Thoracic aorta (tissue), 2 donors: ENCODE measurements around the gene EXOSC1. TPM values are rescaled to one million over a fixed set of nuclear protein-coding genes. Genes with fewer than 3 reads are reported as not detected.

Experiments used
- ATAC-seq: fragments of 150-250 bp; one replicate; pipeline ENCODE4 v1.8.0; 2017; ENCODE audit warnings: low read depth; ENCODE audit not compliant: insufficient number of reproducible peaks, low FRiP score
- DNase-seq: peaks from one replicate; pipeline ENCODE4 v3.0.0-alpha.2; 2020; ENCODE audit warnings: low spot score
- H3K27ac ChIP-seq, 2 donors: fragments of 200-600 bp; sonication (generic); 1 replicate in 1 of 2; 2 replicates in 1 of 2; pipeline ENCODE4 v1.5.1; 2016; ENCODE audit warnings: mild to moderate bottlenecking in 2 of 2, moderate library complexity in 2 of 2
- H3K27me3 ChIP-seq: fragments of 200-600 bp; sonication (generic); replicated peaks from 2 replicates; pipeline ENCODE4 v1.6.0; 2016; ENCODE audit warnings: mild to moderate bottlenecking; ENCODE audit not compliant: insufficient read depth
- H3K36me3 ChIP-seq: fragments of 200-600 bp; sonication (generic); one replicate; pipeline ENCODE4 v1.5.1; 2016
- H3K4me1 ChIP-seq, 2 donors: fragments of 200-600 bp; sonication (generic); 1 replicate in 1 of 2; 2 replicates in 1 of 2; pipeline versions ENCODE4 v1.5.1 to v1.6.0; 2016; ENCODE audit warnings: low read depth in 2 of 2, mild to moderate bottlenecking in 1 of 2; ENCODE audit not compliant: control insufficient read depth in 1 of 2
- H3K4me3 ChIP-seq: fragments of 200-600 bp; sonication (generic); 2 replicates; pipeline ENCODE4 v1.5.1; 2016; ENCODE audit warnings: mild to moderate bottlenecking
- H3K9me3 ChIP-seq: fragments of 200-600 bp; sonication (generic); 2 replicates; pipeline ENCODE4 v1.5.1; 2016
- CTCF ChIP-seq: fragments of 200-600 bp; sonication (generic); IDR thresholded peaks from one replicate; pipeline ENCODE4 v1.5.1; 2019; ENCODE audit warnings: antibody characterized with exemption
- total RNA-seq, 2 donors: library from RNA; depleted of rRNA; stranded (reverse); fragments of >200 nt; gene quantifications; one replicate each; pipeline versions ENCODE4 v1.1.0 to v1.2.3, GENCODE V29; 2016

The EXOSC1 gene
- total RNA-seq, 2 donors from 2014 or later: 23.4 to 38.0 TPM

GRCh38 chr10:97396056-97396455, 49.8 kb downstream of the EXOSC1 start:
- H3K4me3 ChIP-seq: no peak overlapping the region
- H3K27ac ChIP-seq: no peak overlapping the region
- H3K36me3 ChIP-seq: no peaks in the 10 kb centered on the region
- no peak for TF ChIP-seq CTCF
- no peak for ATAC-seq
- peaks cover 7 to 10% of the 10 kb centered on the region in 2 donors for H3K4me1 ChIP-seq
- H3K27me3 ChIP-seq: no peaks in the 10 kb centered on the region
- DNase-seq: no peak
- no peaks in the 10 kb centered on the region for H3K9me3 ChIP-seq

- H3K27ac ChIP-seq: no peak overlapping the region
- H3K9me3 ChIP-seq: no peaks in the 10 kb centered on the region
- no peak overlapping the region for H3K4me3 ChIP-seq
- ATAC-seq (no peak), DNase-seq (no peak)
- no peaks in the 10 kb centered on the region for H3K4me1 ChIP-seq
- H3K36me3 ChIP-seq: peaks cover 18% of the 10 kb centered on the region
- TF ChIP-seq CTCF: no peak
- H3K27me3 ChIP-seq: no peaks in the 10 kb centered on the region
These were observed 52.7 kb downstream of the EXOSC1 start for GRCh38 chr10:97393034-97393573.

- H3K4me3 ChIP-seq: no peak overlapping the region
- H3K9me3 ChIP-seq: no peaks in the 10 kb centered on the region
- H3K27me3 ChIP-seq: no peaks in the 10 kb centered on the region
- peaks cover 19% of the 10 kb centered on the region for H3K36me3 ChIP-seq
- no peaks in the 10 kb centered on the region for H3K4me1 ChIP-seq
- no peak overlapping the region for H3K27ac ChIP-seq
- no peak for TF ChIP-seq CTCF
- ATAC-seq (no peak), DNase-seq (no peak)
These were observed 55.7 kb downstream of the EXOSC1 start for GRCh38 chr10:97390091-97390490.

GRCh38 chr10:97388152-97388551, 57.7 kb downstream of the EXOSC1 start:
- H3K9me3 ChIP-seq: no peaks in the 10 kb centered on the region
- no peak for TF ChIP-seq CTCF
- H3K4me1 ChIP-seq: no peaks in the 10 kb centered on the region
- ATAC-seq (no peak), DNase-seq (no peak)
- no peaks in the 10 kb centered on the region for H3K27me3 ChIP-seq
- H3K27ac ChIP-seq: no peak overlapping the region
- H3K4me3 ChIP-seq: no peak overlapping the region
- H3K36me3 ChIP-seq: peaks cover 23% of the 10 kb centered on the region

Other genes starting within 250 kb of the EXOSC1 start
- gene ARHGAP19, start 153.4 kb downstream of the EXOSC1 start, total RNA-seq: 10 to 100 TPM in 1 of 2 donors, 1 to 10 TPM in 1; 3.5 to 27.1 TPM
- gene FRAT1, start 126.7 kb downstream of the EXOSC1 start, total RNA-seq: 10 to 100 TPM in 1 of 2 donors, 1 to 10 TPM in 1; 4.6 to 11.6 TPM
- gene FRAT2, start 111.3 kb downstream of the EXOSC1 start, total RNA-seq: 10 to 100 TPM in 1 of 2 donors, 1 to 10 TPM in 1; 8.3 to 15.0 TPM
- gene RRP12, start 44.7 kb downstream of the EXOSC1 start, total RNA-seq: 10 to 100 TPM; 17.7 to 29.3 TPM
- gene PGAM1, start 19.8 kb downstream of the EXOSC1 start, total RNA-seq: 100 to 1,000 TPM; 199 to 231 TPM
- 10 to 100 TPM; 23.4 to 31.7 TPM for gene ZDHHC16, start 169 bp upstream of the EXOSC1 start, total RNA-seq
- 100 to 1,000 TPM in 1 of 2 donors, 10 to 100 TPM in 1; 46.8 to 108 TPM for gene MMS19, start 52.4 kb upstream of the EXOSC1 start, total RNA-seq
- gene UBTD1, start 52.9 kb upstream of the EXOSC1 start, total RNA-seq: 10 to 100 TPM; 10.2 to 20.4 TPM
- gene ANKRD2, start 126.8 kb upstream of the EXOSC1 start, total RNA-seq: 1 to 10 TPM in 1 of 2 donors, not detected in 1; 1.9 TPM
- gene HOGA1, start 138.4 kb upstream of the EXOSC1 start, total RNA-seq: 10 to 100 TPM in 1 of 2 donors, 1 to 10 TPM in 1; 7.0 to 12.3 TPM
- 1 to 10 TPM in 1 of 2 donors, not detected in 1; 1.2 TPM for gene C10orf62, start 143.7 kb upstream of the EXOSC1 start, total RNA-seq
- gene MORN4, start 187.5 kb upstream of the EXOSC1 start, total RNA-seq: 1 to 10 TPM; 3.5 to 6.6 TPM
- gene PI4K2A, start 194.7 kb upstream of the EXOSC1 start, total RNA-seq: 10 to 100 TPM; 18.0 to 22.9 TPM
- 10 to 100 TPM in 1 of 2 donors, 1 to 10 TPM in 1; 9.5 to 25.6 TPM for gene AVPI1, start 241.2 kb upstream of the EXOSC1 start, total RNA-seq